Measurements from ENCODE around the gene RGS5.

The RGS5 gene

DNA sequence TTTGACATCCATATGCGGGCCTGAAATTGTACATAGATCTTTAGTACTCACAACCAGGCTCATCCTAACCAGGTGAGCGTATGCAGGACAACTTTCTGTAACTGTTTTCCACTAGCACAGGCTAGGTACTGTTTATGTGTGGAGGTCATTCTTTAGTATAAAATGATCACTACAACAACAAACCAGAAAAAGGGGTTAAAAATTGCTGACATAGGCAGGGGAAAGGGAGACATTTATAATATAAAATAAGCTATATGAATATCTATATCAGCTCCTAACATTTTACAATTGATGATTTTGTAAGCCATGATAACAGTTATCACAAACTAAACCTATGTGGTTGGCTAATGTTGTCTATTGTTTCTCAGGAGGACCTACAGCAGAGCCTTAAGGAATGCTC is 37.6 kb downstream of the RGS5 start:
- DNase-seq (ENCODE audit: low spot score), result no peak
- Histone ChIP-seq H3K27ac (ENCODE audit: poor library complexity, severe bottlenecking) (no peak overlapping the region), H3K27me3 (ENCODE audit: insufficient read depth, poor library complexity, severe bottlenecking) (no peaks in the 10 kb centered on the region), H3K36me3 (ENCODE audit: low read depth) (no peaks in the 10 kb centered on the region), H3K9me3 (ENCODE audit: severe bottlenecking) (no peaks in the 10 kb centered on the region), H3K4me1 (ENCODE audit: insufficient read depth, poor library complexity, severe bottlenecking) (peaks cover 29% of the 10 kb centered on the region), H3K4me3 (ENCODE audit: severe bottlenecking) (no peak overlapping the region)
- no peak for ATAC-seq (ENCODE audit: low read depth)
- TF ChIP-seq, protein P1, sequence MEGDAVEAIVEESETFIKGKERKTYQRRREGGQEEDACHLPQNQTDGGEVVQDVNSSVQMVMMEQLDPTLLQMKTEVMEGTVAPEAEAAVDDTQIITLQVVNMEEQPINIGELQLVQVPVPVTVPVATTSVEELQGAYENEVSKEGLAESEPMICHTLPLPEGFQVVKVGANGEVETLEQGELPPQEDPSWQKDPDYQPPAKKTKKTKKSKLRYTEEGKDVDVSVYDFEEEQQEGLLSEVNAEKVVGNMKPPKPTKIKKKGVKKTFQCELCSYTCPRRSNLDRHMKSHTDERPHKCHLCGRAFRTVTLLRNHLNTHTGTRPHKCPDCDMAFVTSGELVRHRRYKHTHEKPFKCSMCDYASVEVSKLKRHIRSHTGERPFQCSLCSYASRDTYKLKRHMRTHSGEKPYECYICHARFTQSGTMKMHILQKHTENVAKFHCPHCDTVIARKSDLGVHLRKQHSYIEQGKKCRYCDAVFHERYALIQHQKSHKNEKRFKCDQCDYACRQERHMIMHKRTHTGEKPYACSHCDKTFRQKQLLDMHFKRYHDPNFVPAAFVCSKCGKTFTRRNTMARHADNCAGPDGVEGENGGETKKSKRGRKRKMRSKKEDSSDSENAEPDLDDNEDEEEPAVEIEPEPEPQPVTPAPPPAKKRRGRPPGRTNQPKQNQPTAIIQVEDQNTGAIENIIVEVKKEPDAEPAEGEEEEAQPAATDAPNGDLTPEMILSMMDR (IDR thresholded peaks at IDR 0.05; ENCODE audit: poor library complexity, severe bottlenecking), result no peak

DNA sequence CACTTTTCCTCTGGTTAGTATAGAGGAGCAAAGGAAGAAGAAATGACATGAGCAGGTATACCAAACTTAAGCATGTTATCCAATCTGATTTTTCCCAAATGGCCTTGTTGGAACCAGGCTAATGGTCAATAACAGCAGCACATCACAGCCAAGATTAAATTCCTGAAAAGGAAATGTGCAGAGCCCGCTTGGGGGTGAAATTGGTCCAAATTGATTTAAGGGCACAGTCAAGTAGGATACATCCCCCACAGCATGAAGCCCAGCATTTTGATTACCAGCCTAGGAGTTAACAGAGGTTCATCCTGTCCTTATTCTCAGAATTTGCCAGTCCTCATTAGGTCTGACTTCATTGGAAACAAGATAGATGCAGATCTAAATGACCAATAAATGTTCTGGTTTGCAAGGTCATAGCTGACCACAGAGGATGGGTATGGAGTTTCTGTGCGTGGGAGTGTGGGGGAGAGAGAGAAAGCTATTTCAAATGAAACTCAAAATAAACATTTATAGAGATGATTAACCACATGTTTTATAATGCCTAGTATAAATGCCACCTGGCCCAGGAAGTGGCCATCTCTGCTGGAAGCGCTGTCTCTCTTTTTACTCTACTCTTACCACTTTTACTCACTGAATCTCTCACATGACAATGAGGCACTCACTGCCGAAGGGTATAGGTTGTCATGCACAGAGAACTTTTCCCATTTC is 38.7 kb downstream of the RGS5 start:
- DNase-seq (ENCODE audit: low spot score) (no peak), ATAC-seq (ENCODE audit: low read depth) (no peak)
- peaks cover 29% of the 10 kb centered on the region for H3K4me1 ChIP-seq (ENCODE audit: insufficient read depth, poor library complexity, severe bottlenecking)

DNA sequence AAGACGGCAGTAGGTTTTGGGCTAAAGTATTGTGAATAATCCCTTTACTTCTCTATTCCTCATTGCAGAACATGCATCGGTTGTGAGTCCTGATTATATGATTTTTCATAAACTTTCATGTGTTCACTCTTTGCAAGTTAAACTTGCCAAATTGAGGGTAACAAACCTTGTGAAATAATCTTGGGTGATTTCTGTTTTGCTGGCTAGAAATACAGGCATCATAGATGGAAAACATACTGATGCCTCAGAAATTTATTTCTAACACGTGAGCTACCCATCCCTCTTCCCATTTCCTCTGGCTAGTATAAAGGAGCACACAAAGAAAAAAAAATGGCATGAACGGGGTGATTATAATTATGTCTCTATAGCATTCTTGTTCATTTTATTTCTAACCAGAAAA is 39.6 kb downstream of the RGS5 start:
- Histone ChIP-seq H3K27ac (ENCODE audit: poor library complexity, severe bottlenecking) (no peak overlapping the region), H3K36me3 (ENCODE audit: low read depth) (no peaks in the 10 kb centered on the region), H3K9me3 (ENCODE audit: severe bottlenecking) (no peaks in the 10 kb centered on the region), H3K27me3 (ENCODE audit: insufficient read depth, poor library complexity, severe bottlenecking) (no peaks in the 10 kb centered on the region), H3K4me3 (ENCODE audit: severe bottlenecking) (no peak overlapping the region), H3K4me1 (ENCODE audit: insufficient read depth, poor library complexity, severe bottlenecking) (peaks cover 25% of the 10 kb centered on the region)
- DNase-seq (ENCODE audit: low spot score) (no peak), ATAC-seq (ENCODE audit: low read depth) (no peak)
- TF ChIP-seq, protein P1 (IDR thresholded peaks at IDR 0.05; ENCODE audit: poor library complexity, severe bottlenecking), result no peak

More for the DNA sequence above, 38.7 kb downstream of the RGS5 start:
- Histone ChIP-seq H3K36me3 (ENCODE audit: low read depth) (no peaks in the 10 kb centered on the region), H3K9me3 (ENCODE audit: severe bottlenecking) (no peaks in the 10 kb centered on the region), H3K27me3 (ENCODE audit: insufficient read depth, poor library complexity, severe bottlenecking) (no peaks in the 10 kb centered on the region), H3K4me3 (ENCODE audit: severe bottlenecking) (no peak overlapping the region), H3K27ac (ENCODE audit: poor library complexity, severe bottlenecking) (no peak overlapping the region)
- TF ChIP-seq, protein P1 (IDR thresholded peaks at IDR 0.05; ENCODE audit: poor library complexity, severe bottlenecking), result no peak

DNA sequence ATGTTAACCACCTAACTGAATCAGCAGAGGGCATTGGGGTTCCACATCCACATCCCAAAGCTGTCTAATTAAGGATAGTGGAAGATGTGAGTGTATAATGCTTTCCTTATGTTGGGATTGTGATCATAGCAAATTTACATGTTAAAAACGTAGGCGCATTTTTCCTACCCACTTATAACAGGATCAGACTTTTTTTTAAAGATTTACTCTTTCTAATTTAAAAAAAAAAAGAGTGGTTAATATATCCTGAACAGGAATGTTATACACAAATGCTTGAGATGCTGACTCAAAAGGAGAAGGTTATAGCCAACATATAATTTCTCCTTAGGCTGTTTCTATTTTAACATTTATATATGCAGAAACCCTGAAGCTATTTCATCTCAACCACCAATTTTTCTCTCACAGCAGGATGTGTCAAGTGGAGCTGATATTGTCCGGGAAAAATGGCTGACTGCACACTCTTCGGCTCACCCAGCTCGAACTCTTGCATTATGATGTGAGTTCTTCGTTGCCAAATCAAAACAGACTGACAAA is 40.3 kb downstream of the RGS5 start:
- ATAC-seq (ENCODE audit: low read depth), result no peak

More for the DNA sequence above, 40.3 kb downstream of the RGS5 start:
- TF ChIP-seq, protein P1 (IDR thresholded peaks at IDR 0.05; ENCODE audit: poor library complexity, severe bottlenecking), result no peak
- Histone ChIP-seq H3K27ac (ENCODE audit: poor library complexity, severe bottlenecking) (no peak overlapping the region), H3K4me1 (ENCODE audit: insufficient read depth, poor library complexity, severe bottlenecking) (peaks cover 18% of the 10 kb centered on the region), H3K36me3 (ENCODE audit: low read depth) (no peaks in the 10 kb centered on the region), H3K9me3 (ENCODE audit: severe bottlenecking) (no peaks in the 10 kb centered on the region), H3K4me3 (ENCODE audit: severe bottlenecking) (no peak overlapping the region), H3K27me3 (ENCODE audit: insufficient read depth, poor library complexity, severe bottlenecking) (no peaks in the 10 kb centered on the region)
- DNase-seq (ENCODE audit: low spot score), result no peak
